DMS79 (cell line): ENCODE data around the gene EIF2S3B.
"Not testable (repeated sequence)": the region's sequence is repeated elsewhere in the genome, so short reads cannot be mapped to it uniquely, and the experiment has no call there.

ENCODE experiments used
- DNase-seq: peaks from one replicate; lab custom pipeline; 2025; lab: John Stamatoyannopoulos, UW

EIF2S3B gene

DNA sequence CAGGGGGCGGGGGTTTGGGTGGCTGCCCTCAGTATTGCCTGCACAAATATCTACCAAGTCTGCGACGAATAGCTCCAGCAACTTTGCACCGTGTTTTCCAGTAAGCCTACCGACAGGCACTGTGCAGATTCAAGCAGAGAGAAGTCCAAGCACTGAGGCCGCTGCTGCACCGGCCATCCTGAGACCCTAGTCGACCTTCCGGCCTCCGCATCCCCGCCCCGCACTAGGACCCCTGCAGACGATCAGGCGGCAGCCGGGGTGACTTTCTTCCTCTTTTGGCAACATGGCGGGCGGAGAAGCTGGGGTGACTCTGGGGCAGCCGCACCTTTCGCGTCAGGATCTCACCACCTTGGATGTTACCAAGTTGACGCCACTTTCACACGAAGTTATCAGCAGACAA is at the start of gene EIF2S3B:
Gene EIF2S3B, plus strand, starts transcription at position 271 of the 400 bp plus-strand sequence. Its CDS starts 13 bp downstream, at position 284.
- DNase-seq: no peak

DNA sequence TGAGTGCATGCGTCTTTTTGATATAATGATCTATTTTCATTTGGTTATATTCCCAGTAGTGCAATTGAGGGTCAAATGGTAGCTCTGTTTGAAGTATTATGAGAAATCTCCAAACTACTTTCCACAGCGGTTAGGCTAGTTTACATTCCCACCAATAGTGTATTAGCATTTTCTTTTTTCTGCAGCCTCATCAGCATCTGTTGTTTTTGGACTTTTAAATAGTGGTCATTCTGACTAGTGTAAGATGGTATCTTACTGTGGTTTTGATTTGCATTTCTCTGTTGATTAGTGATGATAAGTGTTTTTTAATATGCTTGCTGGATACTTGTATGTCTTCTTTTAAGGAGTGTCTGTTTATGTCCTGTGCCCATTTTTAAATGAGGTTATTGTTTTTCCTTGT is 48.8 kb upstream of the EIF2S3B start:
- DNase-seq: no peak

DNA sequence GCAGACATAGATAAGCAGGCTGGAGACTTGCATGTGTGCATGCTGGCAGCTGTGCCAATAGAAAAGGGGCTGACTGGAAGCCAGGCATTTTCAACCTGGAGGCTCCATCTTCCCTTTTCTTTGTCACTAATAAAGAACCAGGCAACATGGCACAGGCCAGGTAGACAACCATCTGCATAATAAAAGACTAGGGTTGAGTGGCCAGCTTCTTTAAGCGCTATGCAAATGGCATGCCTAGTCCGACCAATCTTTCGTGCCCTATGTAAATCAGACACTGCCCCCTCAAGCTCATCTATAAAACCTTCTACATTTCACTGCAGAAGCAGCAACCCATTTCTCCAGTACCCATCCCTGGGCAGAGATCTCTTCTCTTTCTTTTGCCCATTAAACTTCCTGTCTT is 47.9 kb upstream of the EIF2S3B start:
- DNase-seq: no peak

DNA sequence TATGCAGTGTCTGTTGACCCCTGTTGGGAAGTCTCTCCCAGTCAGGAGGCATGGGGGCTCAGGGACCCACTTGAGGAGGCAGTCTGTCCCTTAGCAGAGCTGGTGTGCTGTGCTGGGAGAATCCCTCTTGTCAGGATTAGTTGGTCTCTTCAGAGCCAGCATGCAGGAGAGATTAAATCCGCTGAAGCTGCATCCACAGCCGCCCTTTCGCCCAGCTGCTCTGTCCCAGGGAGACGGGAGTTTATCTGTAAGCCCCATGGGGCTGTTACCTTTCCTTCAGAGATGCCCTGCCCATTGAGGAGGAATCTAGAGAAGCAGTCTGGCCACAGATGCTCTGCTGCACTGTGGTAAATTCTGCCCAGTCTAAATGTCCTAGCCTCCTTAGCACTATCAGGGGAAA is 39.4 kb upstream of the EIF2S3B start:
- DNase-seq: no peak

GRCh38 chr12:10469701-10470100 is 36.0 kb upstream of the EIF2S3B start:
- no peak for DNase-seq

GRCh38 chr12:10472808-10473207 is 32.9 kb upstream of the EIF2S3B start:
- DNase-seq: not testable (repeated sequence)

- DNase-seq: not testable (repeated sequence)
Observed at GRCh38 chr12:10481901-10482300, 23.8 kb upstream of the EIF2S3B start.

DNA sequence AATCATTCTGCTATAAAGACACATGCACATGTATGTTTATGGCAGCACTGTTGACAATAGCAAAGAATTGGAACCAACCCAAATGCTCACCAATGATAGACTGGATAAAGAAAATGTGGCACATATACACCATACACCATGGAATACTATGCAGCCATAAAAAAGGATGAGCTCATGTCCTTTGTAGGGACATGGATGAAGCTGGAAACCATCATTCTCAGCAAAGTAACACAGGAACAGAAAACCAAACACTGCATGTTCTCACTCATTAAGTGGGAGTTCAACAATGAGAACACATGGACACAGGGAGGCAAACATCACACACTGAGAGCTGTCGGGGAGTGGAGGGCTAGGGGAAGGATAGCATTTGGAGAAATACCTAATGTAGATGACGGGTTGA is 18.4 kb upstream of the EIF2S3B start:
- not testable (repeated sequence) for DNase-seq

DNA sequence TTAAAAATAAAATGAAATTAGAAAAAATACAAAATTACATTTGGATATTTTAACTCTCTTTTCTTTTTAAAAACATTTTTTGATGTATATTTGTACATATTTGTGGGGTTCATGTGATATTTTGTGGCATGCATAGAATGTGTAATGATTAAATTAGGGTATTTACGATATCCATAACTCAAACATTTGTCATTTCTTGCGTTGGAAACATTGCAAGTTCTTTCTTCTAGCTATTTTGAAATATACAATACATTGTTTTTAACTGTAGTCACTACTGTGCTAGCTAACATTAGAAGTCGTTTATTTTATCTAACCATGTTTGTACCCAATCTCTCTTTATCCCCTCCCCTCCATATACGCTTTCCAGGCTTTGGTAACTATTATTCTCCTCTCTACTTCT is 13.9 kb upstream of the EIF2S3B start:
- DNase-seq: no peak

DNA sequence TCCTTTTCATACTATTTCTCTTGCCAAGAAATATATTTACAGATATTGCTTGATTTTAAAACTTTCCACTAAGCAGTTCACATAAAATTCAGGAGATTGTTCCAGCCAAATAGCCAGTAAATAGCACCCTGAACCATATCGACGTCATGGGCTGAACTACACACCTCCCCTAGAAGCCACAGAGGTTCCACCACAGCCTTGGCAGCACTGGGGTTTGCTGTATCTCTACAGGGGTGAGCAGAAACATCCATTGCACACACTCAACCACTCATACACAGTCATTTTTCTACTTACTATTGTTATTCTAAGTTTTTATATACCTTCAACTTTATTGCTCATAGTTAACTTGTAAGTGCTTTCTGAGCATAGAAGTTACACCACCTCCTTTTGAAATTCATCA is 8.1 kb upstream of the EIF2S3B start:
- DNase-seq: no peak

- DNase-seq: no peak
Observed at GRCh38 chr12:10498042-10498441, 7.6 kb upstream of the EIF2S3B start.

- no peak for DNase-seq
Observed at GRCh38 chr12:10501030-10501429, 4.7 kb upstream of the EIF2S3B start.

- DNase-seq: no peak
Observed at GRCh38 chr12:10503460-10503859, 2.2 kb upstream of the EIF2S3B start.

GRCh38 chr12:10511756-10512355 is 6.2 kb downstream of the EIF2S3B start:
- no peak for DNase-seq

GRCh38 chr12:10512798-10513197 is 7.1 kb downstream of the EIF2S3B start:
- no peak for DNase-seq

GRCh38 chr12:10521555-10521954 is 15.9 kb downstream of the EIF2S3B start:
- no peak for DNase-seq

DNA sequence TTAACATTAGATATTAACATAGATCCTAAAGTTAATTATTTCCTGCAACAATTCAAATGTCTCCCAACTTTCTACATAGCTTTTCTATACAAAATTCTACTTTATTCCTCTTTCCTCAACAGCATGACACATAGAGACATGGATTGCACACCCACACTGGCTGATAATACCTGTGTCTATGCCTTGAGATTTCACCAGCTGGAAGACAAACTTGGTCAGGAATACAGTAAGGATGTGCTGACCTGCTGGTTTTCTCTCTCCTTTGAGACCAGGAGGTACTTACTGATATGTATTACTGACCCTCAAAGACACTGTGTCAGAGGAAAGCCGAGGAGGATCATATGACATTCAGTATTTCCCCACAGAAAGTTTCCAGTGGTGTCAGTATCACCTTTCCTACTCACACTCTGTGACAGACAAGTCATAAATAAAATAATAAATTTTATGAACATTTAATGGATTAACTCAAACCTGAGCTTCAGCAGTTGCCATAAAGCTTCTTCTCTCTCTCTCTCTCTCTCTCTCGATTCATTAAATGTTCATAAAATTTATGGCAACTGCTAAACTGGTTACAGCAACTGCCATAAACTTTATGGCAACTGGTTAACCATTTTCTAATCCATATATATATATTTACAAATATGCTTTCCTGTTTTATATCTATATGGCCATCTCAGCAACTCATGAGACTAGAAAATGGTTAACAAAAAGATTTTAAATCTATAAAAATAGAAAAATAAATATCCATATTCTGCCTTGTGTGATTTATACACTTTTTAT is 22.7 kb downstream of the EIF2S3B start:
- no peak for DNase-seq

DNA sequence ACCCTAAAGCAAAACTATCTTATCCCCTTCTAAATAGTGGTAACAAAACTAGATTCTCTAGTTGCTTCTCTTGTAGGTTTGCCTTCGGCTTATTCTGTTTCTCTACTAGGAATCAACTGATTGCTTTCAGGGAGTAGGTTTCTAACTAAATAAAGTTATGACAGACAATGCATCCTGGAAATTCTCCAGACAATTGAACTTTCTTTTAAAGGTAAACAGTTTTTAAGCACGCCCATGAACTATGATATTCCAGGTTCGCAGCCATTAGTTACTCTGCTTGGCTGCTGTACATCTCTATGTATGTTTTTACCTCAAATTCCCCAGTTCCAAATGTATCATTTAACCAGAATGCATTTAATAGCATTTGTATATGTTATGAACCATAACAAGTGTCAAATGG is 23.9 kb downstream of the EIF2S3B start:
- DNase-seq: no peak

DNA sequence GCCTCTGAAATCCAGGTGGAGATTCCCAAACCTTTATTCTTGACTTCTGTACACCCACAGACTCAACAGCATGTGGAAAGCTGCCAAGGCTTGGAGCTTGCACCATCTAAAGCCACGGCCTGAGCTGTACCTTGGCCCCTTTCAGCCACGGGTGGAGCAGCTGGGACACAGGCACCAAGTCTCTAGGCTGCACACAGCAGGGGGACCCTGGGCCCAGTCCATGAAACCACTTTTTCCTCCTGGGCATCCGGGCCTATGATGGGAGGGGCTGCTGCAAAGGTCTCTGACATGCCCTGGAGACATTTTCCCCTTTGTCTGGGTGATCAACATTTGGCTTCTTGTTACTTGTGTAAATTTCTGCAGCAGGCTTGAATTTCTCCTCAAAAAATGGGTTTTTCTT is 32.0 kb downstream of the EIF2S3B start:
- no peak for DNase-seq

- DNase-seq: no peak
Observed at GRCh38 chr12:10540776-10541205, 35.1 kb downstream of the EIF2S3B start.

DNA sequence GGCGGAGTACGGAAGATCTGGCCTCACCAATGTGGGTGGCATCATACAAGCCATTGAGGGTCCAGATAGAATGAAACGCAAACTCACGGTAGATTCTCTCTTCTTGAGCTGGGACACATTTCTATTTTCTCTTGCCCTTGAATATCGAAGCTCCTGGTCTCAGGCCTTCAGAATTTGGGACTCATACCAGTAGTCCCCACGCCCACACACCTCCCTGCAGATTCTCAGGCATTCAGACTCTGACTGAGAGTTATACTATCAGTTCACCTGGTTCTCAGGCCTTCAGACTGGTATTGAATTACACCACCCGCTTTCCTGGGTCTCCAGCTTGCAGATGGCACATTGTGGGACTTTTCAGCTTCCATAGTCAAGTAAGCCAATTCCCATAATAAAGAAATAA is 37.8 kb downstream of the EIF2S3B start:
- DNase-seq: no peak

DNA sequence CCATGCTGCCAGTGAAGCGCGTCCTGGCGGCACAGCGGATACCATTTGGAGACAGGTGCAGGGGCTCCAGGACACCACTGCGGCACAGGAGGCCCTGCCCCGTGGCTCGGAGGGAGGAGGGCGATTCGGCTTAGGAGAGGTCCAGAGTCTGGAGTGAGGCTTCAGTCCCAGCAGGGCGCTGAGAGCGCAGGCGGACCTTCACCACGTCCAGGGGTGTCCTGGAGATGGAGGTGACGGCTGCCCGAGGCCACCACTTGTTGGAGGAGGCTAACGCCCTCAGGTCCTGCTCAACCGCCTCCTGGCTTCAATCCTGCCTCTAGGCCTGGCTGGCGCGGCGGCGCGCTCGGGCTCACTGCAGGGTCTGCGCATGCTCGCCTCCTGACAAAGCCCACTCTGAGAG is 45.7 kb downstream of the EIF2S3B start:
- no peak for DNase-seq

- no peak for DNase-seq
Observed at GRCh38 chr12:10553148-10553547, 47.5 kb downstream of the EIF2S3B start.
